Ectodermal cell (in vitro differentiated cells): Measurements from ENCODE around the gene CLEC4E. TPM values are rescaled to one million over a fixed set of nuclear protein-coding genes. Genes with fewer than 3 reads are reported as not detected.
"Not testable (repeated sequence)": the region's sequence is repeated elsewhere in the genome, so short reads cannot be mapped to it uniquely, and the experiment has no call there.

Experiments
- H3K27ac ChIP-seq: 2 replicates; pipeline ENCODE4 v1.7.0; 2013; ENCODE audit warnings: mild to moderate bottlenecking, low read depth, low read length; ENCODE audit not compliant: insufficient read depth, poor library complexity, severe bottlenecking
- H3K27me3 ChIP-seq: 2 replicates; pipeline ENCODE4 v1.7.0; 2013; ENCODE audit warnings: mild to moderate bottlenecking, low read length; ENCODE audit not compliant: insufficient read depth, control insufficient read depth, poor library complexity, severe bottlenecking
- H3K36me3 ChIP-seq: one replicate; pipeline ENCODE4 v1.7.0; 2013; ENCODE audit warnings: low read length; ENCODE audit not compliant: control insufficient read depth, insufficient read depth
- H3K4me1 ChIP-seq: one replicate; pipeline ENCODE4 v1.7.0; 2013; ENCODE audit warnings: low read length; ENCODE audit not compliant: control insufficient read depth, insufficient read depth
- H3K4me3 ChIP-seq: 2 replicates; pipeline ENCODE4 v1.7.0; 2013; ENCODE audit warnings: low read depth, low read length, control low read depth; ENCODE audit not compliant: insufficient read depth
- H3K9me3 ChIP-seq: 2 replicates; pipeline ENCODE4 v1.7.0; 2013; ENCODE audit warnings: mild to moderate bottlenecking, low read length, moderate library complexity; ENCODE audit not compliant: control insufficient read depth
- WGBS, 2 experiments: methylation state at CpG; one replicate each; pipeline ENCODE4 v1.1.7; 2013; ENCODE audit warnings: missing lambda C conversion rate in 2 of 2; 5-methylcytosine and 5-hydroxymethylcytosine counted together
- polyA plus RNA-seq, 4 experiments: library from polyadenylated mRNA; stranded (reverse); fragments of 50-300 nt; gene quantifications; one replicate each; pipeline ENCODE4 v1.2.3, GENCODE V29; 2013

CLEC4E gene, protein sequence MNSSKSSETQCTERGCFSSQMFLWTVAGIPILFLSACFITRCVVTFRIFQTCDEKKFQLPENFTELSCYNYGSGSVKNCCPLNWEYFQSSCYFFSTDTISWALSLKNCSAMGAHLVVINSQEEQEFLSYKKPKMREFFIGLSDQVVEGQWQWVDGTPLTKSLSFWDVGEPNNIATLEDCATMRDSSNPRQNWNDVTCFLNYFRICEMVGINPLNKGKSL
- polyA plus RNA-seq (2013, experiment 1 of 4), result not detected
- not detected for polyA plus RNA-seq (2013, experiment 2 of 4)
- not detected for polyA plus RNA-seq (2013, experiment 3 of 4)
- polyA plus RNA-seq (2013, experiment 4 of 4), result not detected

DNA sequence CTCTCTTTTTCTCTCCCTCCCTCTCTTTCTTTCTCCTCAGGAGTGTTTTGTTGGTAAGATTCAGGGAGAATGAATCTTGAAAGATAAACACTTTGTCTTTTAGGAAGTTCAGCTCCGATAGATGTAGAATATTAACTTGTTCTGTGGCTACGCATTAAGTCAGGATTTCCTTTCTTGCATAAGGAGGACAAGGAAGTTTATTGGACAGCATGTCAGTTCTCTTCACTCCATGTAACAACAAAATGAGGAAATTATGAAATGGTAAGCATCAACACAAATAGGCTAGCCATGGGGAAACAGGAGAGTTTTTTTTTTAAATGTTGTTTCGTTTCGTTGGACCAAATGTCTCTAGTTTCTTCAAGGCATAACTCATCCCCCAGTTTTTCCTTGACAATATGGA, at the start of gene CLEC4E:
TSS of gene CLEC4E (minus strand) at position 75 of the 400 bp plus-strand sequence. CDS start 108 bp downstream, outside the sequence.
- not testable (repeated sequence) for H3K27me3 ChIP-seq, H3K27ac ChIP-seq, H3K4me3 ChIP-seq, H3K9me3 ChIP-seq, H3K4me1 ChIP-seq, H3K36me3 ChIP-seq
- 92 to 98% methylated on average over 4 of the region's 4 CpGs for WGBS, 2 experiments

DNA sequence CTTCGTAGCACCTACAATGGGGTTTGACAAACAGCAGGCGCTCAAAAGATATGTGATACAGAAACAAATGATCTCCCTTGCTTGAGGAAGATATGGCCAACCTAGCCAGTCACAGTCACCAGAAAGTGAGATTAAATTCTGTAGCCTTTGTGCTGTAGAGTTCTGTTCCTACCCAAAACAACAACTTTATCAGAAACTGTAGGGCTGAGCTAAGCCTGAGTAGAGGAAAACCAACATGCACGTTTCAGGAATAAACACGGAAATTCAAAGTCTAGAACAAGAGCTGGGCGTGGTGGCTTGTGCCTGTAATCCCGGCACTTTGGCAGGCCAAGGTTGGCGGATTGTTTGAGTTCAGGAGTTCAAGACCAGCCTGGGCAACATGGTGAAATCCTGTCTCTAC, 49.0 kb upstream of the CLEC4E start:
- Histone ChIP-seq H3K4me3 (no peak overlapping the region), H3K36me3 (no peaks in the 10 kb centered on the region), H3K27ac (no peak overlapping the region), H3K27me3 (no peaks in the 10 kb centered on the region), H3K9me3 (no peaks in the 10 kb centered on the region), H3K4me1 (no peaks in the 10 kb centered on the region)
- WGBS, 2 experiments, result 93 to 95% methylated on average over 7 of the region's 7 CpGs

DNA sequence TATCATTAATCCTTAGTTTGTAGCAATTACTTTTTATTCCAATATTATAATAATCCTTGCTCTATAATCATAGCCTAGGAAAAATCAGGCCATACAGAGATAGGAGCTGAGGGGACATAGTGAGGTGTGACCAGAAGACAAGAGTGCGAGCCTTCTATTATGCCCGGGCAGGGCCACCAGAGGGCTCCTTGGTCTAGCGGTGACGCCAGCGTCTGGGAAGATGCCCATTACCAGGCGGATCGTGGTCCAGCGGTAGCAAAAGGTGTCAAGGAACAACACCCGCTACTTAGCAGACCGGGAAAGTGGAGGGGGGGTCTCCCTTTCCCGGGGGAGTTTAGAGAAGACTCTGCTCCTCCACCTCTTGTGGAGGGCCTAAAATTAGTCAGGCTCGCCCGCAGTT, 43.8 kb upstream of the CLEC4E start:
- not testable (repeated sequence) for H3K4me1 ChIP-seq, H3K27me3 ChIP-seq, H3K36me3 ChIP-seq, H3K9me3 ChIP-seq, H3K27ac ChIP-seq, H3K4me3 ChIP-seq
- 89 to 90% methylated on average over 13 of the region's 13 CpGs for WGBS, 2 experiments

DNA sequence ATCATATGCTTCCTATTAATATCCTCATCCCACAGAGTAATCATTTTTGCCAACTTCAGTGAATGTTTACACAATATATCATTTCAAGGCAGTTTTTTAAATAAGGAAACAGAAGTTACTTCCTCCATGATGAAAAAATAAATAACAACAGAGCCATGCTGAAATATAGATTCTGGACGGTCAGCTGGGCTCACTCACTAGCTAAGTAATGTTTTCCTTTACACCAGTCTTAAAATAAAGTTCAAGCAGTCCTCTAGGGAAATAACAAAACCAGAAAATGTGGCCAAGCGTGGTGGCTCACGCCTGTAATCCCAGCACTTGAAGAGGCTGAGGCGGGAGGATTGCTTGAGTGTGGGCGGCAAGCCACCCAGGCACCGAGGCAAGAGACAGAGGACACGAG, 43.3 kb upstream of the CLEC4E start:
- Histone ChIP-seq H3K27ac (no peak overlapping the region), H3K9me3 (no peaks in the 10 kb centered on the region), H3K27me3 (no peaks in the 10 kb centered on the region), H3K4me1 (no peaks in the 10 kb centered on the region), H3K36me3 (no peaks in the 10 kb centered on the region), H3K4me3 (no peak overlapping the region)
- 84 to 89% methylated on average over 5 of the region's 7 CpGs for WGBS, 2 experiments

DNA sequence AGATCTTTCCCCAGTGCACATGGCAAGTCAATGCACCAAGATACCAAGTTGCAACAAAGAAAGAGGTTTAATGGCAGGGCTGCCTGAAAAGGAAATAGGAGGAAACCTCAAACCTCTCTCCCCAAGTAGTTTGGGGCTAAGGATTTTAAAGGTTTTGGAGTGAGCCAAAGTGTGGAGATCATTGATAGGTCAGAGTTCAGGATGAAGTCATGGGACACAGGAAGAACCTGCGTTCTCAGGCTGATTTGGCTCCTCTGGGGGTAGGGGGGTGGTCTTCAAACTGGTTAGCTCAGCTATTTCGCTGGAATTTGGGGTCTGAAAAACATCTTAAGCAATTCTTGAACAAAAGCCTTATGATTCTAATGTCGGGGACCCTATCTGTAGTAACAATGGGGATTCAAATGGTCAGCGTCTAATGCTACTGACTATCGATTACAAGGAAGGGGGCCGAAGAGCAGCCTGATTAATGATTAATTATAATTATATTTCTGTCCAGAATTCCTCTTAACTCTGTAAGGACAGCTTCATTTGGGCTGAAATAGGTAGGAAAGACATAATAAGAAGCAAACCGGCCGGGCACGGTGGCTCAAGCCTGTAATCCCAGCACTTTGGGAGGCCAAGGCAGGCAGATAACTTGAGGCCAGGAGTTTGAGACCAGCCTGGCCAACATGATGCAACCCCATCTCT, 40.5 kb upstream of the CLEC4E start:
- 82 to 83% methylated on average over 8 to 9 of the region's 9 CpGs for WGBS, 2 experiments
- H3K4me3 ChIP-seq, result no peak overlapping the region
- H3K27ac ChIP-seq, result no peak overlapping the region
- no peaks in the 10 kb centered on the region for H3K36me3 ChIP-seq
- H3K27me3 ChIP-seq, result no peaks in the 10 kb centered on the region
- no peaks in the 10 kb centered on the region for H3K4me1 ChIP-seq
- no peaks in the 10 kb centered on the region for H3K9me3 ChIP-seq

DNA sequence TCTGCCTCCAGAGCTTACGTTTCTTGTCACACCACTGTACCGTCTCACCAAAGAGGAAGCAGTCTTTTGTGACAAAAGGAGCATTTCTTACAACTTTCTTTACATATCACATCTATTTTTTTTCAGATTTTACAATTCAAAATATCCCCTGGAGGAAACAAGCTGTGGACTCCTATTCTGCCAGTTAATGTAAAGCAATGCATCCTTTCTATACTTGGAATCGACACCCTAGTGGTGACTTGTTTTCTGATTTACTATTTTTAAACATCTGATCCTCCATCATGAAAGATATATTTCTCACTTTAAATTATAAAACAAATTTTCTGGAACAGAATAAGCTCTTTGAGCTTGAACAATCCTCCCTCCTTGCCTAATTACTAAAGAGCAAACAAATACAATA, 37.2 kb upstream of the CLEC4E start:
- Histone ChIP-seq H3K9me3 (no peaks in the 10 kb centered on the region), H3K27ac (no peak overlapping the region), H3K36me3 (no peaks in the 10 kb centered on the region), H3K27me3 (no peaks in the 10 kb centered on the region), H3K4me3 (no peak overlapping the region), H3K4me1 (no peaks in the 10 kb centered on the region)
- WGBS, 2 experiments, result 81 to 93% methylated on average over 3 of the region's 3 CpGs

DNA sequence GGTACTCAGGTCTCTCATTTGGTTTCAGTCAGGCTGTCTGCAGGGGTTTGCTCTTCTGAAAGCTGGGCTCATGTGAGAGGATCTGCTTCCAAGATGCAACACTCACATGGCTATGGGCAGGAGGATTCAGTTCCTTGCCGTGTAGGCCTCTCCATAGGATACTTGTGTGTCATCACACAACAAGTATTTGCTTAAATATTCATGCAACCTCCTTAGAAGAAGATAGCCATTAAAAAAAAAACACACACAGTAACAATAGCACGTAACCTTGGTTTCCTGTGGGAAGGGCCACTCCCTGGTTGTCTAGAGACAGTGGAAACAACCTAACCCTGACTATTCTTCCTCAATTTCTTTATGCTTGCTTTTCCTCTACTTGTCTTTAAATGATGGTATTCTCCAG, 31.8 kb upstream of the CLEC4E start:
- WGBS, 2 experiments, result 89 to 95% methylated on average over 2 of the region's 2 CpGs
- H3K9me3 ChIP-seq, result no peaks in the 10 kb centered on the region

DNA sequence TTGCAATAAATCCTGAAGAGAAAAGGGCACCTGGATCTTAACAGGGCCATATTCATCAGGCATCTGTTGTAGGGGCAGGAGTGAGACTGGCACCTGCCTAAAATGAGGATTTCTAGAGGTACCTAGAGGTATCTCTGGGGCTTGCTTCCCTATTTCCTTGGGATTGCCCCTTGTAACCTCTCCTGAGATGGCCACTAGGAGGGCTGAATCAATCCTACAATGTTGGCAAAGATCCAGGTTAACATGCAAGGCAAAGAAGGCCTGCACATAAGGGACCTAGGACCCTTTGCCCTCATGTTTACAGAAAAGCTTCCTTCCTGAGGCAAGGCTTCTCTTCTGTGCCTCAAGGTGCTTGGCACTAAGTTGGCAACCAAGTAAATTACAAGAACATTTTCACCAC, 25.8 kb upstream of the CLEC4E start:
- Histone ChIP-seq H3K27me3 (no peaks in the 10 kb centered on the region), H3K4me3 (no peak overlapping the region), H3K27ac (no peak overlapping the region), H3K36me3 (no peaks in the 10 kb centered on the region), H3K4me1 (no peaks in the 10 kb centered on the region), H3K9me3 (no peaks in the 10 kb centered on the region)

More for the DNA sequence above, 31.8 kb upstream of the CLEC4E start:
- H3K4me1 ChIP-seq, result no peaks in the 10 kb centered on the region
- H3K27ac ChIP-seq, result no peak overlapping the region
- no peaks in the 10 kb centered on the region for H3K27me3 ChIP-seq
- H3K36me3 ChIP-seq, result no peaks in the 10 kb centered on the region
- H3K4me3 ChIP-seq, result no peak overlapping the region

DNA sequence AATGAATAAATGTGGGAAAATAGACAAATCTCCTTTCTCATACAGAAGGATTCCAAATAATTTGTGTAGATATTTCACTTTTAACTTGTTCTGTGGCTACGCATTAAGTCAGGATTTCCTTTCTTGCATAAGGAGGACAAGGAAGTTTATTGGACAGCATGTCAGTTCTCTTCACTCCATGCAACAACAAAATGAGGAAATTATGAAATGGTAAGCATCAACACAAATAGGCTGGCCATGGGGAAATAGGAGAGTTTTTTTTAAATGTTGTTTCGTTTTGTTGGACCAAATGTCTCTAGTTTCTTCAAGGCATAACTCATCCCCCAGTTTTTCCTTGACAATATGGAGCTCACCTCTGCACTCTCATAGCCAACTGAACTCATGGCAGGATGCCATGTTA, 25.3 kb upstream of the CLEC4E start:
- WGBS, 2 experiments, result 92 to 100% methylated on average over 1 of the region's 2 CpGs
- H3K4me1 ChIP-seq, H3K9me3 ChIP-seq: not testable (repeated sequence)

DNA sequence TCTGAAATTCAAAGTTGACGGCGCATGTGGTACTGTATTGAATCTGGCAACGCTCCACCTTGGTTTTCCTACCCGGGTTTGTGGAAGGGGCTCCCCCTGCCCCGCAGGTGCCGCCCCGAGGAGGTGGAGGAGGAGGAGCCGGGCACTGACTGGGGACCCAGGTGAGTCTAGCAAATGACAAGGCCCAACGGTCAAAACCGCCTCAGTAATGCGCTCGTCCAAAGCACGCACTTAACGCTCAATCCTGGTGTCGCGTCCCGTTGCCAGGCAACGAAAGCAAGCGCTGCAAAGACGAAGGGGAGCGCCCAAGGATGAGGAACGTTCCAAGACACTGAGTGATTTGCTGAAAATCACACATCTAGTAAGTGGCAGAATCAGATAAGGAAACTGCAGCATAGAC, 24.0 kb upstream of the CLEC4E start:
- no peak overlapping the region for H3K27ac ChIP-seq
- no peaks in the 10 kb centered on the region for H3K27me3 ChIP-seq
- H3K9me3 ChIP-seq, result no peaks in the 10 kb centered on the region
- no peaks in the 10 kb centered on the region for H3K36me3 ChIP-seq
- 92% methylated on average over 22 of the region's 22 CpGs for WGBS, 2 experiments
- H3K4me3 ChIP-seq, result no peak overlapping the region
- no peaks in the 10 kb centered on the region for H3K4me1 ChIP-seq

More for the DNA sequence above, 25.3 kb upstream of the CLEC4E start:
- not testable (repeated sequence) for H3K27ac ChIP-seq, H3K4me3 ChIP-seq, H3K27me3 ChIP-seq, H3K36me3 ChIP-seq
